Right lung (tissue), 5 donors: ENCODE data around the gene STARD7. TPM values are rescaled to one million over a fixed set of nuclear protein-coding genes. Genes with fewer than 3 reads are reported as not detected.
"Not testable (repeated sequence)": the region's sequence is repeated elsewhere in the genome, so short reads cannot be mapped to it uniquely, and the experiment has no call there.

Experiments
- DNase-seq, 2 donors: peaks; one replicate each; pipeline ENCODE4 v3.0.0-alpha.2; 2013
- polyA plus RNA-seq, 5 donors: library from polyadenylated mRNA; unstranded; fragments of 120-200 nt; gene quantifications; one replicate each; pipeline versions ENCODE4 v1.2.1 to v1.2.3, GENCODE V29; 2013; ENCODE audit warnings: inconsistent platforms in 1 of 5, low replicate concordance in 1 of 5; ENCODE audit not compliant: insufficient read length in 5 of 5, insufficient read depth in 1 of 5

Gene STARD7
- polyA plus RNA-seq, 5 donors: 94.3 to 117 (median 106) TPM

- DNase-seq: no peak
Measured at GRCh38 chr2:96239745-96240264, 31.2 kb upstream of the STARD7 start.

GRCh38 chr2:96239091-96239490, 30.5 kb upstream of the STARD7 start:
- no peak for DNase-seq

- DNase-seq: no peak
Measured at GRCh38 chr2:96238266-96238665, 29.6 kb upstream of the STARD7 start.

GRCh38 chr2:96236882-96237281, 28.3 kb upstream of the STARD7 start:
- DNase-seq: no peak

- DNase-seq: no peak
Measured at GRCh38 chr2:96233880-96234316, 25.3 kb upstream of the STARD7 start.

- no peak for DNase-seq
Measured at GRCh38 chr2:96233436-96233835, 24.8 kb upstream of the STARD7 start.

GRCh38 chr2:96231316-96231715, 22.7 kb upstream of the STARD7 start:
- no peak for DNase-seq

GRCh38 chr2:96225016-96225533, 16.4 kb upstream of the STARD7 start:
- DNase-seq: no peak

GRCh38 chr2:96221106-96221505, 12.5 kb upstream of the STARD7 start:
- DNase-seq: not testable (repeated sequence)

- DNase-seq: not testable (repeated sequence)
Measured at GRCh38 chr2:96219959-96220358, 11.3 kb upstream of the STARD7 start.

GRCh38 chr2:96218508-96219131, 10.0 kb upstream of the STARD7 start:
- no peak for DNase-seq

GRCh38 chr2:96214554-96214953, 5.9 kb upstream of the STARD7 start:
- DNase-seq: no peak

- DNase-seq: no peak
Measured at GRCh38 chr2:96213379-96213778, 4.8 kb upstream of the STARD7 start.

- no peak for DNase-seq
Measured at GRCh38 chr2:96212339-96212738, 3.7 kb upstream of the STARD7 start.

GRCh38 chr2:96209729-96210085, 1.1 kb upstream of the STARD7 start:
- DNase-seq: no peak

GRCh38 chr2:96209011-96209728, 543 bp upstream of the STARD7 start:
- DNase-seq: no peak

GRCh38 chr2:96207774-96208142, 869 bp downstream of the STARD7 start:
- no peak for DNase-seq

- no peak for DNase-seq
Measured at GRCh38 chr2:96207073-96207773, 1.4 kb downstream of the STARD7 start.

GRCh38 chr2:96205888-96206287, 2.7 kb downstream of the STARD7 start:
- no peak for DNase-seq

GRCh38 chr2:96204836-96205624, 3.6 kb downstream of the STARD7 start:
- DNase-seq: no peak

GRCh38 chr2:96203130-96204028, 5.2 kb downstream of the STARD7 start:
- DNase-seq: no peak
